Measurements from ENCODE around the gene F12.

DNA sequence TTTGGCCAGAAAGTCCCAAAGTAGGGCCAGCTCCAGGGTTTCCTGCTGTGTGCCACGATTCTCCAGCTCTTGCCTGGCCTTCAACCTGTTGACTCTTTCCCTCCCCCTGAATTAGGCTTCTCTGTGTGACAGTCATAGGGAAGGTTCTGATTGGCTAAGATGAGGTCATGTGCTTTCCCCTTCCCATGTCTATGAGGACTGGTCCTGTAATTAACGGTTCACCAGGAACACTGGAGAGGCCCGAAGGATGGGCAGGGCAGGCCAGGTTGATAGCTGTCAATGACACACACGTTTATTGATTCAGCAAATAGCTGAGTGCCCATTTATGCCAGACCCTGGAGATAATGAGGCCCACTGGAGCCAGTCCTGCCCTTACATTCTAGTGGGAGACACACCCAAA lies 28.3 kb upstream of the F12 start:
- TF ChIP-seq POLR2AphosphoS5 (IDR thresholded peaks at IDR 0.05; ENCODE audit: low read depth, low read length): no peak
- no peak for TF ChIP-seq RAD21 (IDR thresholded peaks at IDR 0.05; ENCODE audit: low read depth)
- no peak for TF ChIP-seq POLR2A (IDR thresholded peaks at IDR 0.05; ENCODE audit: borderline replicate concordance, extremely low read depth, insufficient read depth, insufficient read length)
